Neural crest cell (in vitro differentiated cells): ENCODE measurements around the gene PLEKHA5. TPM values are rescaled to one million over a fixed set of nuclear protein-coding genes. Genes with fewer than 3 reads are reported as not detected.
"Not testable (repeated sequence)": the region's sequence is repeated elsewhere in the genome, so short reads cannot be mapped to it uniquely, and the experiment has no call there.

ENCODE experiments used
- DNase-seq: peaks from one replicate; pipeline ENCODE4 v3.0.0; 2021; ENCODE audit warnings: low read depth, mixed read lengths, low spot score
- H3K27ac Mint-ChIP-seq: one replicate; pipeline ENCODE4 v1.8.0; 2021; ENCODE audit warnings: mild to moderate bottlenecking, mixed read lengths; ENCODE audit not compliant: unreplicated experiment
- H3K27me3 Mint-ChIP-seq: 2 replicates; pipeline ENCODE4 v1.8.0; 2021; ENCODE audit warnings: low read depth, mild to moderate bottlenecking, mixed read lengths
- H3K36me3 Mint-ChIP-seq: 2 replicates; pipeline ENCODE4 v1.8.0; 2021; ENCODE audit warnings: low read depth, mild to moderate bottlenecking, mixed read lengths
- H3K4me1 Mint-ChIP-seq: 2 replicates; pipeline ENCODE4 v1.8.0; 2021; ENCODE audit warnings: mixed read lengths
- H3K4me3 Mint-ChIP-seq: one replicate; pipeline ENCODE4 v1.8.0; 2021; ENCODE audit warnings: mild to moderate bottlenecking, mixed read lengths
- H3K9me3 Mint-ChIP-seq: 2 replicates; pipeline ENCODE4 v1.8.0; 2021; ENCODE audit warnings: mixed read lengths
- CTCF ChIP-seq: fragments of 200-600 bp; sonication (generic); conservative IDR thresholded peaks from 2 replicates; pipeline ENCODE4 v1.5.0; 2021; ENCODE audit warnings: antibody characterized with exemption, mild to moderate bottlenecking
- total RNA-seq: library from RNA; stranded (reverse); gene quantifications from 2 replicates; pipeline ENCODE4 v1.2.1, GENCODE V29; 2021

The PLEKHA5 gene
- total RNA-seq, 1 donor from 2014 or later = 39.2 TPM

DNA sequence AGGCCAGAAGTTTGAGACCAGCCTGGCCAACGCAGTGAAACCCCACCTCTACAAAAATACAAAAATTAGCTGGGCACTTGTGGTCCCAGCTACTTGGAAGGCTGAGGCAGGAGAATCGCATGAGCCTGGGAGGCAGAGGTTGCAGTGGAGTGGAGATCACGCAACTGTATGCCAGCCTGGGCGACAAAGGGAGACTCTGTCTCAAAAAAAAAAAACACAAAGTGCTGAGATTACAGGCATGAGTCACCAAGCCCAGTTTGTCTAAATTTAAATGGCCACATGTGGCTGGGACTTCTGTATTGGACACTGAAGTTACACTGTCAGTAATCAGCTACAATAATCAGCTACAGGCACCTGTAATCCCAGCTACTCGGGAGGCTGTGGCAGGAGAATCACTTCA, 208.9 kb downstream of the PLEKHA5 start:
- Mint-ChIP-seq H3K36me3 (peaks cover 10% of the 10 kb centered on the region), H3K27me3 (no peaks in the 10 kb centered on the region), H3K4me3 (no peak overlapping the region), H3K9me3 (peaks cover 4% of the 10 kb centered on the region), H3K27ac (no peak overlapping the region), H3K4me1 (no peaks in the 10 kb centered on the region)
- DNase-seq = no peak
- TF ChIP-seq CTCF = no peak

DNA sequence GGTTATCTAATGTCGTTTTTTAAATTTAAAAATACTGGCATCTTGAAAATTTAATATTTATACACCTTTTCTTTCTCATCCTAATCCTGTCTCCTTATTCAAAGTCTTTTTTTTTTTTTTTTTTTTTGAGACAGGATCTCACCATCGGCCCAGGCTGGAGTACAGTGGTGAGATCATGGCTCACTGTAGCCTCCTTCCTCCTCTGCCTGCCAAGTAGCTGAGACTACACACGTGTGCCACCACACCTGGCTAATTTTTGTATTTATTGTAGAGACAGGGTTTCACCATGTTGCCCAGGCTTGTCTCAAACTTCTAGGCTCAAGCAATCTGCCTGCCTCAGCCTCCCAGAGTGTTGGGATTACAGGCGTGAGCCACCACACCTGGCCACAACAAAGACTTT, 221.3 kb downstream of the PLEKHA5 start:
- H3K4me3 Mint-ChIP-seq, H3K27me3 Mint-ChIP-seq, DNase-seq, H3K27ac Mint-ChIP-seq, H3K9me3 Mint-ChIP-seq, H3K4me1 Mint-ChIP-seq: not testable (repeated sequence)
- H3K36me3 Mint-ChIP-seq = peaks cover 19% of the 10 kb centered on the region

- TF ChIP-seq CTCF = no peak
- Mint-ChIP-seq H3K27ac (no peak overlapping the region), H3K36me3 (peaks cover 19% of the 10 kb centered on the region), H3K27me3 (no peaks in the 10 kb centered on the region), H3K4me1 (no peaks in the 10 kb centered on the region), H3K4me3 (no peak overlapping the region), H3K9me3 (peaks cover 5% of the 10 kb centered on the region)
- no peak for DNase-seq
Observed at GRCh38 chr12:19351346-19351745, 221.8 kb downstream of the PLEKHA5 start.

- Mint-ChIP-seq H3K27ac (no peak overlapping the region), H3K4me3 (no peak overlapping the region), H3K27me3 (no peaks in the 10 kb centered on the region), H3K9me3 (no peaks in the 10 kb centered on the region), H3K4me1 (no peaks in the 10 kb centered on the region), H3K36me3 (peaks cover 29% of the 10 kb centered on the region)
- no peak for TF ChIP-seq CTCF
- DNase-seq = no peak
Observed at GRCh38 chr12:19369691-19370148, 240.2 kb downstream of the PLEKHA5 start.

GRCh38 chr12:19373586-19373985, 244.1 kb downstream of the PLEKHA5 start:
- Mint-ChIP-seq H3K36me3 (peaks cover 25% of the 10 kb centered on the region), H3K4me3 (no peak overlapping the region), H3K4me1 (peaks cover 7% of the 10 kb centered on the region), H3K27me3 (no peaks in the 10 kb centered on the region), H3K27ac (no peak overlapping the region), H3K9me3 (no peaks in the 10 kb centered on the region)
- no peak for DNase-seq
- TF ChIP-seq CTCF = no peak

- H3K4me3 Mint-ChIP-seq = no peak overlapping the region
- no peak overlapping the region for H3K27ac Mint-ChIP-seq
- DNase-seq = no peak
- peaks cover 22% of the 10 kb centered on the region for H3K36me3 Mint-ChIP-seq
- TF ChIP-seq CTCF = no peak
- no peaks in the 10 kb centered on the region for H3K27me3 Mint-ChIP-seq
- no peaks in the 10 kb centered on the region for H3K9me3 Mint-ChIP-seq
- H3K4me1 Mint-ChIP-seq = peaks cover 7% of the 10 kb centered on the region
Observed at GRCh38 chr12:19375888-19376287, 246.4 kb downstream of the PLEKHA5 start.
